ENCODE measurements around the gene SLC22A23.
A peak's percentile ranks its signal among the peaks of the same experiment; 100 is the strongest.

SLC22A23 gene

GRCh38 chr6:3460253-3460652 is 3.4 kb upstream of the SLC22A23 start:
- Histone ChIP-seq H3K9me3 (ENCODE audit: low read length) (no peaks in the 10 kb centered on the region), H3K27me3 (ENCODE audit: insufficient read depth, low read length) (no peaks in the 10 kb centered on the region), H3K4me1 (ENCODE audit: insufficient read depth, low read length) (peaks cover 19% of the 10 kb centered on the region), H2AFZ (ENCODE audit: low read depth, low read length) (no peak overlapping the region), H3K36me3 (ENCODE audit: insufficient read depth, low read length) (no peaks in the 10 kb centered on the region), H3K4me3 (ENCODE audit: low read length) (no peak overlapping the region)

DNA sequence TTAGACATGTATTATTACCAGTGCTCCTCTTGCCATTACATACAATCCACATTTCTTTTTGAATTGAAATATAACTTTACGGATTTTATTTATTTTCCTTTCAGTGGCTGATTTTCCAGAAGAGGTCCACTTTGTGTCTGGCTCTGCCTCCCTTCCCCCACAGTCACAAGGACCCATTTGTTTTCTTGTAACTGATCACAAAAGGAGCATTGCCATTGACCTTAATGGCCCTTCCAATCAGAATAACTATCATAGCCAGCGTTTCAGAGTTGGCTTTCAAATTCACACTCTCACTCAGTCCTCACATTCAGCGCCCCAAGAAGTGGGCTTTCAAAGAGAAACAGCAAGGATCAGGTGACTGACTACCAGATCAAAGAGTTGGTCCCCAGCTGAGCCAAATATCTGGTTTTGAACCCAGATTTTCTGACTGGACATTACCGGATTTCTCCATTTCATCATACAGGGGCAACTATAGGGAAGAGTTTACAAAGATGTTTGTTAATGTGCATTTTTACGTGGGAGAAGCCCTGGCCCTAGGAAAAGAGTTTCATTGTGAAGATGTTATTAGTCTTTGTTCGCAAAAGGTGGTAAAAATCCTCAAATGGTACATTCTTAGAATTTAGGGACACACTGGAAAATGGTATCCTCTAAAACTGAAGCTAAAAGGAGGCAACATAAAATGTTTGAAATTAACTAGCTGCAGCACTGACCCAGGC is 2.0 kb upstream of the SLC22A23 start:
- no peak overlapping the region for H2AFZ ChIP-seq (ENCODE audit: low read depth, low read length)
- no peaks in the 10 kb centered on the region for H3K36me3 ChIP-seq (ENCODE audit: insufficient read depth, low read length)
- H3K9me3 ChIP-seq (ENCODE audit: low read length): no peaks in the 10 kb centered on the region
- H3K4me3 ChIP-seq (ENCODE audit: low read length): no peak overlapping the region
- no peaks in the 10 kb centered on the region for H3K27me3 ChIP-seq (ENCODE audit: insufficient read depth, low read length)
- peaks cover 32% of the 10 kb centered on the region for H3K4me1 ChIP-seq (ENCODE audit: insufficient read depth, low read length)

GRCh38 chr6:3457710-3458602 is 1.1 kb upstream of the SLC22A23 start:
- H3K4me3 ChIP-seq (ENCODE audit: low read length): peak overlapping the region; percentile 69
- no peaks in the 10 kb centered on the region for H3K9me3 ChIP-seq (ENCODE audit: low read length)
- H3K4me1 ChIP-seq (ENCODE audit: insufficient read depth, low read length): peaks cover 40% of the 10 kb centered on the region
- H2AFZ ChIP-seq (ENCODE audit: low read depth, low read length): peak overlapping the region; percentile 73
- no peaks in the 10 kb centered on the region for H3K36me3 ChIP-seq (ENCODE audit: insufficient read depth, low read length)
- no peaks in the 10 kb centered on the region for H3K27me3 ChIP-seq (ENCODE audit: insufficient read depth, low read length)

- H3K36me3 ChIP-seq (ENCODE audit: insufficient read depth, low read length): no peaks in the 10 kb centered on the region
- H3K27me3 ChIP-seq (ENCODE audit: insufficient read depth, low read length): no peaks in the 10 kb centered on the region
- H3K9me3 ChIP-seq (ENCODE audit: low read length): no peaks in the 10 kb centered on the region
- H3K4me1 ChIP-seq (ENCODE audit: insufficient read depth, low read length): peaks cover 49% of the 10 kb centered on the region
- no peak overlapping the region for H2AFZ ChIP-seq (ENCODE audit: low read depth, low read length)
- H3K4me3 ChIP-seq (ENCODE audit: low read length): peak overlapping the region; percentile 69
Measured at GRCh38 chr6:3456395-3456897, 404 bp downstream of the SLC22A23 start.

DNA sequence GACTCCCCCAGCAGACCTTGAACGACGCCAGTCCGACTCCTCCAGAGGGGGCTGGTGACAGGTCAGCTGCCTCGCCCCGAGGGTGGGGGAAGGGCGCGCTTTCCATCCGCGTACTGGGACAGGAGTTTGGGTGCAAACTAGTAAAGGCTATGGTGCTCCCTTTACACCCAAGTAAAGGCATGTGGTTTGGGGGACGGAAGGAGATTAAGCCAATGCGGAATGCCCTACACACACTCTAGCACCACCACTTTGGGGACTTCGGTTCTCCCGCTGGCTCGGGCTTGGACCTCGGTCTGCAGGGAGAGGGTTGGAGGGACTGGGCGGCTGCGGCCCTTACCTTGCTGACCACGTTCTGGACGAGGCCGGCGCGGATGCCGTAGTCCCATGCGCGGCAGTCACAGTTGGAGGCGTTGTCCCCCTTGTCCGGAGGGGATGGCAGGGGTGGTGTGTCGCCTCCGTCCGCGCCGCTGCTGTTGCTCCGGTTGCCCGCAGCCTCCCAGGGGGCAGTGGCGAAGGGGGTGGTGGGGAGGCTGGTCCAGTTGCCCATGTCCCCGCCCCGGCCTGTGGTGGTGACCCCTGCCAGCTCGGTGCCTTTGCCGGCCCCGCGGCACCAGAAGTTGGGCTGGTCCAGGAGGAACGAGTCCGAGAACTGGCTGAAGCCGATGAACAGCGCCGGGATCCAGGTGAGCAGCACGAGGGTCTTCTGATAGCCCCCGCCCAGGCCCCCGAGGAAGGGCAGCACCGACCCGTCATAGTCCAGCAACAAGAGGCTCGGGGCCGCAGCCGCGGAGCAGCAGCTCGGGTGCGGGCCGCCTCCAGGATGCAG is 1.1 kb downstream of the SLC22A23 start:
- Histone ChIP-seq H3K27me3 (ENCODE audit: insufficient read depth, low read length) (no peaks in the 10 kb centered on the region), H3K9me3 (ENCODE audit: low read length) (no peaks in the 10 kb centered on the region), H3K4me3 (ENCODE audit: low read length) (peak overlapping the region; percentile 69), H3K4me1 (ENCODE audit: insufficient read depth, low read length) (peaks cover 50% of the 10 kb centered on the region), H2AFZ (ENCODE audit: low read depth, low read length) (peak overlapping the region; percentile 45), H3K36me3 (ENCODE audit: insufficient read depth, low read length) (no peaks in the 10 kb centered on the region)

DNA sequence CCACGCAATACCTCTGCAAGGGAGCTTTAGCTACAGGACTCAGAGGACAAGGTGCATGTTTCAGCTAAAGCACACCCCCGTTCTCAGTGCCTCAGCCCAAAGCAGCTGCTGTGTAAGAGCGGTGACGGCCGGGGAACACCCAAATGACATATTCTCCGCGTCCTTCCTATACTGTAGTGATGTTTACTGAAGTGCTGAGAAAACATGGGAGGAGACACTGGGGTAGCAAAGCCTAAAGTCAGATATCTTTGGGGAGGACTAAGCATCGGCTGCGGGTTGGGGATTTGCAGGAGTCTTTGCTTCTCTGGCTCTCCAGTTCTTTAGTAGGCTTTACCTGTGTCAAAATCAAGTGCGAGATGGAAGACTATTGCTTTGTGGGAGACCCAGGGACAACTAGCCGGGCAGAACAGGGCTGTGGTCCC is 1.7 kb downstream of the SLC22A23 start:
- peaks cover 50% of the 10 kb centered on the region for H3K4me1 ChIP-seq (ENCODE audit: insufficient read depth, low read length)
- H2AFZ ChIP-seq (ENCODE audit: low read depth, low read length): no peak overlapping the region
- H3K27me3 ChIP-seq (ENCODE audit: insufficient read depth, low read length): no peaks in the 10 kb centered on the region
- peak overlapping the region; percentile 69 for H3K4me3 ChIP-seq (ENCODE audit: low read length)
- no peaks in the 10 kb centered on the region for H3K36me3 ChIP-seq (ENCODE audit: insufficient read depth, low read length)
- no peaks in the 10 kb centered on the region for H3K9me3 ChIP-seq (ENCODE audit: low read length)

DNA sequence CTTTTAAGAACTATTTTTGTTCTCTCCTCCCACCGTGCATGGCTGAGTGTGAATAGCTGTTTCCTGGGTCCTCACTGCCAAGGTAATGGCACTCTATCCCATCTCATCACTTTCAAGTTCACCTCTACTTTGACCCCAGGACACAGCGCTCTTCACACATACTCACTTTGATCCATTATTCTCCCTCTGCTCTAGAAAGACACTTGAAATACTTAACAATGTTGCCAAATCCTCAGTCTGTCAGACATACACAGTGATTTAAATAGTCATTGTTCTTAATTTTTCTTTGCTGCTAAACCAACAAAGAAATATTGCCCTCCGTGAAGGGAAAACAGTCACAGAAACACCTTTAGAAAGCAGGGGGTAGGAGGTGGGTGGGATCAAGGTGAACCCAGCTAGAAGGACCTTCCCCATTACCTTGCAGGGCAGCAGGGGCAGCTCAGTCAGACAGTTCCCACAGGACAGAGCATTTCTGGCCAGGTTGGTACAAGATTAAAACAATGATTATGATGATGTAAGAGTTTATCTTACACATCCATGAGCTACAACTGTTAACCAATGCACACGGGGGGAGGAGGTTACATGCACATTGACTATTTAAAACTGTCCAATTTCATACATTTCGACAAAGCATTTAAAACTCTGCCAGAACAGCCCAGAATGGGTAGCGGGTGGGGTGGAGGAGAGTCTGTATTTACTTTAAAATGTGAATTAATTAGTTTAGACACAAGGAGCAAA is 2.4 kb downstream of the SLC22A23 start:
- no peaks in the 10 kb centered on the region for H3K27me3 ChIP-seq (ENCODE audit: insufficient read depth, low read length)
- H3K9me3 ChIP-seq (ENCODE audit: low read length): no peaks in the 10 kb centered on the region
- H3K36me3 ChIP-seq (ENCODE audit: insufficient read depth, low read length): no peaks in the 10 kb centered on the region
- H3K4me3 ChIP-seq (ENCODE audit: low read length): peak overlapping the region; percentile 69
- H3K4me1 ChIP-seq (ENCODE audit: insufficient read depth, low read length): peaks cover 50% of the 10 kb centered on the region
- H2AFZ ChIP-seq (ENCODE audit: low read depth, low read length): no peak overlapping the region

GRCh38 chr6:3453413-3454272 is 3.2 kb downstream of the SLC22A23 start:
- peak overlapping the region; percentile 69 for H3K4me3 ChIP-seq (ENCODE audit: low read length)

GRCh38 chr6:3451498-3451897 is 5.4 kb downstream of the SLC22A23 start:
- Histone ChIP-seq H3K36me3 (ENCODE audit: insufficient read depth, low read length) (no peaks in the 10 kb centered on the region), H3K9me3 (ENCODE audit: low read length) (no peaks in the 10 kb centered on the region), H2AFZ (ENCODE audit: low read depth, low read length) (no peak overlapping the region), H3K4me1 (ENCODE audit: insufficient read depth, low read length) (peaks cover 30% of the 10 kb centered on the region), H3K4me3 (ENCODE audit: low read length) (no peak overlapping the region), H3K27me3 (ENCODE audit: insufficient read depth, low read length) (no peaks in the 10 kb centered on the region)

More at GRCh38 chr6:3453413-3454272, 3.2 kb downstream of the SLC22A23 start:
- Histone ChIP-seq H3K36me3 (ENCODE audit: insufficient read depth, low read length) (no peaks in the 10 kb centered on the region), H3K27me3 (ENCODE audit: insufficient read depth, low read length) (no peaks in the 10 kb centered on the region), H3K9me3 (ENCODE audit: low read length) (no peaks in the 10 kb centered on the region), H2AFZ (ENCODE audit: low read depth, low read length) (no peak overlapping the region), H3K4me1 (ENCODE audit: insufficient read depth, low read length) (peaks cover 46% of the 10 kb centered on the region)

- H3K27me3 ChIP-seq (ENCODE audit: insufficient read depth, low read length): no peaks in the 10 kb centered on the region
- H3K36me3 ChIP-seq (ENCODE audit: insufficient read depth, low read length): no peaks in the 10 kb centered on the region
- H3K4me3 ChIP-seq (ENCODE audit: low read length): no peak overlapping the region
- no peak overlapping the region for H2AFZ ChIP-seq (ENCODE audit: low read depth, low read length)
- H3K9me3 ChIP-seq (ENCODE audit: low read length): no peaks in the 10 kb centered on the region
- peaks cover 30% of the 10 kb centered on the region for H3K4me1 ChIP-seq (ENCODE audit: insufficient read depth, low read length)
Measured at GRCh38 chr6:3450888-3451287, 6.0 kb downstream of the SLC22A23 start.

- Histone ChIP-seq H3K4me1 (ENCODE audit: insufficient read depth, low read length) (peaks cover 30% of the 10 kb centered on the region), H3K36me3 (ENCODE audit: insufficient read depth, low read length) (no peaks in the 10 kb centered on the region), H3K27me3 (ENCODE audit: insufficient read depth, low read length) (no peaks in the 10 kb centered on the region), H3K9me3 (ENCODE audit: low read length) (no peaks in the 10 kb centered on the region), H2AFZ (ENCODE audit: low read depth, low read length) (no peak overlapping the region), H3K4me3 (ENCODE audit: low read length) (no peak overlapping the region)
Measured at GRCh38 chr6:3449750-3450305, 7.0 kb downstream of the SLC22A23 start.
